Measurements from ENCODE around the gene VOPP1. TPM values are rescaled to one million over a fixed set of nuclear protein-coding genes. Genes with fewer than 3 reads are reported as not detected.

VOPP1 gene
- total and polyA plus RNA-seq, 7 donors, result 16.3 to 45.7 (median 29.7) TPM

- H3K4me1 ChIP-seq, result peaks cover 68% of the 10 kb centered on the region
- intact Hi-C loops (cut with DNase I), result no loop called here
- 39 to 49% (median 41%) methylated on average over 8 of the region's 8 CpGs for WGBS, 3 donors
Observed at GRCh38 chr7:55502858-55503440, 69.4 kb downstream of the VOPP1 start.

GRCh38 chr7:55502124-55502857 lies 70.0 kb downstream of the VOPP1 start:
- intact Hi-C loops (cut with DNase I), result no loop called here
- H3K9me3 ChIP-seq, result no peaks in the 10 kb centered on the region
- H3K4me3 ChIP-seq, result no peak overlapping the region
- TF ChIP-seq CTCF (IDR thresholded peaks at IDR 0.05), result no peak
- H3K36me3 ChIP-seq (ENCODE audit: insufficient read depth in 1 of 2, low read depth in 1 of 2), result peaks cover 0 to 3% of the 10 kb centered on the region in 2 donors
- ATAC-seq, result no peak
- WGBS, 3 donors, result 38 to 66% (median 41%) methylated on average over 13 of the region's 13 CpGs
- peaks cover 67% of the 10 kb centered on the region for H3K4me1 ChIP-seq
- H3K27me3 ChIP-seq (ENCODE audit: insufficient read depth in 3 of 3, low read length in 2 of 3), result no peaks in the 10 kb centered on the region
- H3K27ac ChIP-seq, result peak overlapping the region; percentile 70
- no peak for DNase-seq

More at GRCh38 chr7:55502858-55503440, 69.4 kb downstream of the VOPP1 start:
- Histone ChIP-seq H3K36me3 (ENCODE audit: insufficient read depth in 1 of 2, low read depth in 1 of 2) (no peaks in the 10 kb centered on the region), H3K27ac (peak overlapping the region; percentile 70), H3K9me3 (no peaks in the 10 kb centered on the region), H3K27me3 (ENCODE audit: insufficient read depth in 3 of 3, low read length in 2 of 3) (no peaks in the 10 kb centered on the region), H3K4me3 (no peak overlapping the region)
- no peak for TF ChIP-seq CTCF (IDR thresholded peaks at IDR 0.05)
- DNase-seq (no peak), ATAC-seq (no peak)

- no peaks in the 10 kb centered on the region for H3K27me3 ChIP-seq (ENCODE audit: insufficient read depth in 3 of 3, low read length in 2 of 3)
- peak overlapping the region; percentile 25 for H3K27ac ChIP-seq
- intact Hi-C loops (cut with DNase I), result no loop called here
- H3K4me3 ChIP-seq, result no peak overlapping the region
- no peak for TF ChIP-seq CTCF (IDR thresholded peaks at IDR 0.05)
- H3K9me3 ChIP-seq, result no peaks in the 10 kb centered on the region
- WGBS, 3 donors, result 45 to 86% (median 46%) methylated on average over 3 of the region's 3 CpGs
- H3K36me3 ChIP-seq (ENCODE audit: insufficient read depth in 1 of 2, low read depth in 1 of 2), result peaks cover 0 to 9% of the 10 kb centered on the region in 2 donors
- ATAC-seq (no peak), DNase-seq (no peak)
- peaks cover 67% of the 10 kb centered on the region for H3K4me1 ChIP-seq
Observed at GRCh38 chr7:55501611-55502010, 70.7 kb downstream of the VOPP1 start.

GRCh38 chr7:55500117-55500756 lies 72.1 kb downstream of the VOPP1 start:
- Histone ChIP-seq H3K4me3 (no peak overlapping the region), H3K36me3 (ENCODE audit: insufficient read depth in 1 of 2, low read depth in 1 of 2) (peaks cover 0 to 15% of the 10 kb centered on the region in 2 donors), H3K27me3 (ENCODE audit: insufficient read depth in 3 of 3, low read length in 2 of 3) (no peaks in the 10 kb centered on the region), H3K4me1 (peaks cover 60% of the 10 kb centered on the region), H3K27ac (peak overlapping the region; percentile 25), H3K9me3 (no peaks in the 10 kb centered on the region)
- 35 to 52% (median 40%) methylated on average over 7 of the region's 7 CpGs for WGBS, 3 donors
- ATAC-seq, result peak in 3 of 4 donors; percentile 36 to 55 (median 52)
- no peak for TF ChIP-seq CTCF (IDR thresholded peaks at IDR 0.05)
- intact Hi-C loops (cut with DNase I), result no loop called here
- DNase-seq, result no peak

Measured in psoas muscle (tissue), 8 donors.